SJSA1 (cell line): ENCODE data around the gene RAPGEF3. TPM values are rescaled to one million over a fixed set of nuclear protein-coding genes. Genes with fewer than 3 reads are reported as not detected.

Experiments
- DNase-seq, 2 experiments: peaks; one replicate each; pipeline ENCODE4 v3.0.0-alpha.2; 2015 to 2020; ENCODE audit warnings: low spot score in 2 of 2, low read depth in 1 of 2
- H3K27ac ChIP-seq: fragments of 250-450 bp; sonication (Bioruptor Pico); 2 replicates; pipeline ENCODE4 v1.5.1; 2020; ENCODE audit warnings: mild to moderate bottlenecking, moderate library complexity
- H3K27me3 ChIP-seq: fragments of 250-450 bp; sonication (Bioruptor Pico); replicated peaks from 2 replicates; pipeline ENCODE4 v1.5.1; 2020; ENCODE audit warnings: mild to moderate bottlenecking, moderate library complexity
- H3K36me3 ChIP-seq: fragments of 250-450 bp; sonication (Bioruptor Pico); 2 replicates; pipeline ENCODE4 v1.5.1; 2020; ENCODE audit warnings: mild to moderate bottlenecking
- H3K4me1 ChIP-seq: fragments of 250-450 bp; sonication (Bioruptor Pico); replicated peaks from 2 replicates; pipeline ENCODE4 v1.6.1; 2021; ENCODE audit warnings: mild to moderate bottlenecking
- H3K4me3 ChIP-seq: fragments of 250-450 bp; sonication (Bioruptor Pico); 2 replicates; pipeline ENCODE4 v1.5.1; 2020; ENCODE audit warnings: mild to moderate bottlenecking
- H3K9me3 ChIP-seq: fragments of 250-450 bp; sonication (Bioruptor Pico); replicated peaks from 2 replicates; pipeline ENCODE4 v1.5.1; 2020; ENCODE audit warnings: mild to moderate bottlenecking
- total RNA-seq: library from RNA; depleted of rRNA; stranded (reverse); fragments of >200 nt; shearing (Covaris generic); gene quantifications from 2 replicates; pipeline ENCODE4 v1.2.3, GENCODE V29; 2014

RAPGEF3 gene
- total RNA-seq, 1 experiment from 2014 or later, result 1.1 TPM

- H3K4me1 ChIP-seq, result peaks cover 17% of the 10 kb centered on the region
Observed at GRCh38 chr12:47766502-47767215, 8.0 kb upstream of the RAPGEF3 start.

GRCh38 chr12:47763481-47764346, 5.0 kb upstream of the RAPGEF3 start:
- no peak for DNase-seq
- H3K36me3 ChIP-seq, result no peaks in the 10 kb centered on the region
- no peak overlapping the region for H3K27ac ChIP-seq
- H3K9me3 ChIP-seq, result no peaks in the 10 kb centered on the region
- no peak overlapping the region for H3K4me3 ChIP-seq
- peaks cover 19% of the 10 kb centered on the region for H3K4me1 ChIP-seq
- no peaks in the 10 kb centered on the region for H3K27me3 ChIP-seq

More at GRCh38 chr12:47766502-47767215, 8.0 kb upstream of the RAPGEF3 start:
- Histone ChIP-seq H3K27ac (no peak overlapping the region), H3K9me3 (no peaks in the 10 kb centered on the region), H3K36me3 (no peaks in the 10 kb centered on the region), H3K4me3 (no peak overlapping the region), H3K27me3 (no peaks in the 10 kb centered on the region)
- no peak for DNase-seq

- peaks cover 19% of the 10 kb centered on the region for H3K4me1 ChIP-seq
- DNase-seq, result no peak
- no peaks in the 10 kb centered on the region for H3K9me3 ChIP-seq
- no peak overlapping the region for H3K27ac ChIP-seq
- H3K27me3 ChIP-seq, result no peaks in the 10 kb centered on the region
- no peak overlapping the region for H3K4me3 ChIP-seq
- H3K36me3 ChIP-seq, result no peaks in the 10 kb centered on the region
Observed at GRCh38 chr12:47762850-47763465, 4.3 kb upstream of the RAPGEF3 start.

GRCh38 chr12:47758584-47758833, 171 bp downstream of the RAPGEF3 start:
- Histone ChIP-seq H3K4me3 (peak overlapping the region; percentile 44), H3K4me1 (peaks cover 27% of the 10 kb centered on the region), H3K27ac (no peak overlapping the region; the same call in 1 of the 2 replicates), H3K27me3 (no peaks in the 10 kb centered on the region), H3K36me3 (no peaks in the 10 kb centered on the region), H3K9me3 (no peaks in the 10 kb centered on the region)
- no peak for DNase-seq

GRCh38 chr12:47757840-47758583, 668 bp downstream of the RAPGEF3 start:
- Histone ChIP-seq H3K4me3 (peak overlapping the region; percentile 44; the same call in 1 of the 2 replicates), H3K4me1 (peaks cover 32% of the 10 kb centered on the region), H3K27me3 (no peaks in the 10 kb centered on the region), H3K36me3 (no peaks in the 10 kb centered on the region), H3K27ac (no peak overlapping the region), H3K9me3 (no peaks in the 10 kb centered on the region)
- DNase-seq, result no peak

- H3K36me3 ChIP-seq, result no peaks in the 10 kb centered on the region
- H3K4me1 ChIP-seq, result peaks cover 38% of the 10 kb centered on the region
Observed at GRCh38 chr12:47757364-47757839, 1.3 kb downstream of the RAPGEF3 start.

GRCh38 chr12:47755655-47756562, 2.8 kb downstream of the RAPGEF3 start:
- Histone ChIP-seq H3K4me3 (no peak overlapping the region), H3K9me3 (no peaks in the 10 kb centered on the region), H3K4me1 (peaks cover 38% of the 10 kb centered on the region), H3K27ac (no peak overlapping the region), H3K36me3 (no peaks in the 10 kb centered on the region), H3K27me3 (no peaks in the 10 kb centered on the region)
- no peak for DNase-seq

More at GRCh38 chr12:47757364-47757839, 1.3 kb downstream of the RAPGEF3 start:
- Histone ChIP-seq H3K27me3 (no peaks in the 10 kb centered on the region), H3K27ac (no peak overlapping the region), H3K4me3 (no peak overlapping the region), H3K9me3 (no peaks in the 10 kb centered on the region)
- no peak for DNase-seq

GRCh38 chr12:47754881-47755280, 3.8 kb downstream of the RAPGEF3 start:
- no peak overlapping the region for H3K4me3 ChIP-seq
- H3K27me3 ChIP-seq, result no peaks in the 10 kb centered on the region
- peaks cover 38% of the 10 kb centered on the region for H3K4me1 ChIP-seq
- no peaks in the 10 kb centered on the region for H3K9me3 ChIP-seq
- no peaks in the 10 kb centered on the region for H3K36me3 ChIP-seq
- H3K27ac ChIP-seq, result no peak overlapping the region
- no peak for DNase-seq

- Histone ChIP-seq H3K4me1 (peaks cover 33% of the 10 kb centered on the region), H3K27ac (peak overlapping the region; percentile 61), H3K27me3 (no peaks in the 10 kb centered on the region), H3K9me3 (no peaks in the 10 kb centered on the region), H3K4me3 (no peak overlapping the region), H3K36me3 (no peaks in the 10 kb centered on the region)
- no peak for DNase-seq
Observed at GRCh38 chr12:47754126-47754525, 4.6 kb downstream of the RAPGEF3 start.

- no peaks in the 10 kb centered on the region for H3K27me3 ChIP-seq
- no peaks in the 10 kb centered on the region for H3K36me3 ChIP-seq
- peak overlapping the region; percentile 61 for H3K27ac ChIP-seq
- peaks cover 27% of the 10 kb centered on the region for H3K4me1 ChIP-seq
- no peaks in the 10 kb centered on the region for H3K9me3 ChIP-seq
- no peak overlapping the region for H3K4me3 ChIP-seq
- DNase-seq, result peak in 1 of 2 experiments; percentile 51
Observed at GRCh38 chr12:47753021-47754001, 5.4 kb downstream of the RAPGEF3 start.

GRCh38 chr12:47752552-47752951, 6.1 kb downstream of the RAPGEF3 start:
- no peak for DNase-seq
- Histone ChIP-seq H3K4me3 (no peak overlapping the region), H3K9me3 (no peaks in the 10 kb centered on the region), H3K4me1 (peaks cover 24% of the 10 kb centered on the region), H3K27ac (no peak overlapping the region; the same call in 1 of the 2 replicates), H3K27me3 (no peaks in the 10 kb centered on the region), H3K36me3 (no peaks in the 10 kb centered on the region)

GRCh38 chr12:47752121-47752520, 6.6 kb downstream of the RAPGEF3 start:
- H3K27me3 ChIP-seq, result no peaks in the 10 kb centered on the region
- H3K27ac ChIP-seq, result no peak overlapping the region
- H3K4me3 ChIP-seq, result no peak overlapping the region
- DNase-seq, result no peak
- H3K36me3 ChIP-seq, result no peaks in the 10 kb centered on the region
- H3K9me3 ChIP-seq, result no peaks in the 10 kb centered on the region
- peaks cover 24% of the 10 kb centered on the region for H3K4me1 ChIP-seq
